GM12872 (cell line): ENCODE results near the gene ITFG1.

Experiments
- TF ChIP-seq, protein P1 (sequence below): IDR thresholded peaks from 3 replicates; pipeline ENCODE4 v1.5.1; 2011; ENCODE audit warnings: low read depth, mild to moderate bottlenecking, low read length, moderate library complexity; ENCODE audit not compliant: insufficient read depth

Gene ITFG1

DNA sequence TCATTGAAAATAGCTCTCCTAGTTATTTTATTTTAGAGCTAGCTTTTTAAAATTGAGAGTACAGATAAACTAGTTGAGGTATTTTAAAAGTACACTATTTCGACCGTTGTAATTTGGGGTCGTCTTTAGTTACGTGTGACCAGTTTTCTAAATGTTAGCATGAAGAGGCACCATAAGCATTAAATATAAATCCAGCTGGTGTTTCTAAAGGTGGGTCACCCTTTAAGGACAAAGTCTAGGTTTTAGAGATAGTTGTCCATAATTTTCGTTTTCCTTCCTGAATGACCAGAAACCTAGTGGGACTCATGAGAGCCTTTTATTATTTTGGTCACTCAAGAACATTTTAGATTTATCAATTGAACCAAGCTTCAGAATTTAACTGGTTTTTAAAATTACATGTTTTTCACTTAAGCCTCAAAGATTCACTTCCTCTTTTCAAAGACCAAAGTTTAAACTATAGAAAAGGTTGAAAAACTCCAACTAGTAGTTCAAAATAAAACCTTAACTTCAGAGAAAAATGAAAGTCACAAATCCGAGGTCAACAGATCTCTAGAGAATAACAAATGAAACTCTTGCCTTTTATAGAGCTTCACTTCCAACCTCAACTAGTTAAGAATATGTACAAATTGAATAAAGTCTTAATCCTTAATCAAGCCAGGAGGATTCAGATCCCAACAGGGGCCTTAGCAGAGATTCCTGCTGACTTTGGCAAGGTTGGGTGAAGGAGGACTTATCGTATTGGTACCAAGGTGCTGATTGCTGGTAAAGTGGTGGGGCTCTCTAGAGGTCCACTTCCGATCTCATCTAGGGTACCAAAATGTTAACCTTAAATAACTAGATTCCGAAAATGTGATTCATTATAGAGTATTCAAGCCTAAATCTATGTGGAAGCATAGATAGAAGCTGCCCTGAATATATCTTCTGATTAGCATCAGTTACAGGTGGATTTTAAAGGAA, 32.8 kb upstream of the ITFG1 start:
- TF ChIP-seq, protein P1, sequence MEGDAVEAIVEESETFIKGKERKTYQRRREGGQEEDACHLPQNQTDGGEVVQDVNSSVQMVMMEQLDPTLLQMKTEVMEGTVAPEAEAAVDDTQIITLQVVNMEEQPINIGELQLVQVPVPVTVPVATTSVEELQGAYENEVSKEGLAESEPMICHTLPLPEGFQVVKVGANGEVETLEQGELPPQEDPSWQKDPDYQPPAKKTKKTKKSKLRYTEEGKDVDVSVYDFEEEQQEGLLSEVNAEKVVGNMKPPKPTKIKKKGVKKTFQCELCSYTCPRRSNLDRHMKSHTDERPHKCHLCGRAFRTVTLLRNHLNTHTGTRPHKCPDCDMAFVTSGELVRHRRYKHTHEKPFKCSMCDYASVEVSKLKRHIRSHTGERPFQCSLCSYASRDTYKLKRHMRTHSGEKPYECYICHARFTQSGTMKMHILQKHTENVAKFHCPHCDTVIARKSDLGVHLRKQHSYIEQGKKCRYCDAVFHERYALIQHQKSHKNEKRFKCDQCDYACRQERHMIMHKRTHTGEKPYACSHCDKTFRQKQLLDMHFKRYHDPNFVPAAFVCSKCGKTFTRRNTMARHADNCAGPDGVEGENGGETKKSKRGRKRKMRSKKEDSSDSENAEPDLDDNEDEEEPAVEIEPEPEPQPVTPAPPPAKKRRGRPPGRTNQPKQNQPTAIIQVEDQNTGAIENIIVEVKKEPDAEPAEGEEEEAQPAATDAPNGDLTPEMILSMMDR = no peak

DNA sequence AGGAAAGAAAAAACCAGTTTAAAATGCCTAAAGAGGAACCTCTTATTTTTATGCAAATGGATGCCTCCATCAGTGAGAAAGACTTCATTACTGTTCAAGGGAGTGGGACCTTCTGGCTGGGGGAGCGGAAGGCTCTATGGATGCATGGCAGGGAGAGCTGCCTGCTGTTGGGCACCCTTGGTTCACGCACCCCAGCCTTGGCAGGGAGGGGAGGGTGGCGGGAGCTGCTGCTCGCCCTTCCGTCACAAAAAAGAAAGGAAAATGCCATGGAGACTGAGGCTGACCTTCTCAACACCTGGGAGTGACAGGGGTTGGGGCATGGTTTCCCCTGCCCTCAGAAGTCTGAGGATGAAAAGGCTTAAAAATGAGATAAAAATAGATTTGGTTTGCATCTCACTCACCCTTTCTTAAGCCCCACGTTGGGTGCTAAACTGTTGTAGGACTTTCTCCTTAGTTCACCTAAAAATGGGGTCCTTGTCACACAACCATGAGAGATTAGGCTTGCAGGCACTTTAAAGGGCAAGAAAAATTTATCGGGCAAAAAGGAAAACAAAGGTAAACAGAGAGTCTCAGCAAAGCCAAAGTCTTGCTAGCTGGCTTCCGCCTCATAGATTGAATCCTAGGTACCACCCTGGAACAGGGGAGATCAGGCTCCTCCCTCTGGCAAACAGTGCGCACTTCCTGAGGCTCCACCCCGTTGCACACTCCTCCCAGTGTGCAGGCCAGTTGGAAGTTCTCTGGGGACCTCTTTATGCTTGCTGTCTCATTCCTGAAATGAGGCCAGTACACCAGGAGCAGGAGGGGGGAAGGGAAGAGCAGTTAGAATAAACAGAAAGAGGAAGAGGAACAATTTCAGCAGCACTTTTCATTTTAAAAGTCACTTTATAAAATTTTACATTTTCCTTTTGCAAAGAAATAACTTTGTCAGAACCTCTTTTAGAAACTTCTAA, 31.8 kb upstream of the ITFG1 start:
- TF ChIP-seq, protein P1 = no peak

DNA sequence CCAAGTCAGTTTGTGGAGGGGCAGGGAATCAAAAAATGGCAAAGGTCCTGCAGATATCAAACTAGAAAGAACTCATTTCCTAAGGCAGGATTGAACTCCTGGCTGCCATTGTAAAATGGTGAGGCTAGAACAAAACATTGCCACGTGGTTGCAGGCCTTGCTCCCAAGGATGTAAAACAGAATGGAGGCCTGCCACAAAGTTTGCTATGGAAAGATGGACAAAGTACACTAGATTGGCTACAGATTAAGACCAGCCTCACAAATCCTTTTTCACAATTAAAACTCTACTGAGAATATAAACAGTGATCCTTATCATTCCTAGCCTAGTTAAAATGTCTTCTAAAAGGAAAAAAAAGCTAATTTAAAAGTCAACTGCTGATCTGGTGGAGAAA, 31.2 kb upstream of the ITFG1 start:
- TF ChIP-seq, protein P1 = no peak

DNA sequence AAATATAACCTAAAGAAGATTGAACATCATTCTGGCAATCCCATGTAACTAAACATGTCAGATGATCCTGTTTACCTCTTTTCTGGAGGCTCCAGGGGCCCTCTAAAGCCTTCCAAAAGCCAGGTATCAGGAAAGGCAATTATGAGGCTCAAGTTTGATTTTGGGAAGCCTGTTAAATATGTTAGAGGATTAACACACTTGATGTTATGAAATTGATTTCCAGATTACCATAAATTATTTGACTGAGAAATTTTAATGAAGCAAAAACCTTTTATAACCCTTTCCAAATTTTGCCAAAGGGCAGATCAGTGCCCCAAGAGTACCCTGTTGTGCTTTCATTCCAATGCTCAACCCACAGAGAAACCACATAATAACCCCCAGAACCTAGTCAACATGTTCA, 29.6 kb upstream of the ITFG1 start:
- TF ChIP-seq, protein P1 = no peak

DNA sequence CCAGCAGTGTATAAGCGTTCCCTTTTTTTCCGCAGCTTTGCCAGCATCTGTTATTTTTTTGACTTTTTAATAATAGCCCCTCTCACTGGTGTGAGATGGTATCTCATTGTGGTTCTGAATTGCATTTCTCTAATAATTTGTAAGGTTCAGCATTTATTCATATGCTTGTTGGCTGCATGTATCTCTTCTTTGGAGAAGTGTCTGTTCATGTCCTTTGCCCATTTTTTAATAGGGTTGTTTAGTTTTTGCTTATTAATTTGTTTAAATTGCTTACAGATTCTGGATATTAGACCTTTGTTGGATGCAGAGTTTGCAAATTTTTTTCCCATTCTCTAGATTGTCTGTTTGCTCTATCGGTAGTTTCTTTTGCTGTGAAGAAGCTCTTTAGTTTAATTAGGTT, 27.2 kb upstream of the ITFG1 start:
- TF ChIP-seq, protein P1 = no peak

DNA sequence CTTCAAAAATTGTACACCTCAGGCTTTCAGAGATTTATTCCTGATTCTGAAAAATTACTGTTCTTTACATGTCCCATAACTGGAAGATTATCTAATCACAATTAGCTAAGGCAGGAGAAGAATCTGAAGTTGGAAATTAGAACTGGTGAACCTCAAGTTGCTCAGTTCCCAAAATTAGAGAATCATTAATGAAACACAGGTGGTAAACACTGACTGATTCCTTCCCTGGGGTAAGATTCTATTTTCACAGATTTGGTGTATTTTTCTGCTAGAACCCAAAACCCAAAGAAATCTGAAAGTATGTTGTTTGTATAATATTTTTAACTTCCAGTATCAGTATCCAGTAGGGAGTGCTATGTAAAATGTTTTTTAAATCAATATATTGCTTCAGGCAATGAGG, 26.0 kb upstream of the ITFG1 start:
- TF ChIP-seq, protein P1 = no peak

DNA sequence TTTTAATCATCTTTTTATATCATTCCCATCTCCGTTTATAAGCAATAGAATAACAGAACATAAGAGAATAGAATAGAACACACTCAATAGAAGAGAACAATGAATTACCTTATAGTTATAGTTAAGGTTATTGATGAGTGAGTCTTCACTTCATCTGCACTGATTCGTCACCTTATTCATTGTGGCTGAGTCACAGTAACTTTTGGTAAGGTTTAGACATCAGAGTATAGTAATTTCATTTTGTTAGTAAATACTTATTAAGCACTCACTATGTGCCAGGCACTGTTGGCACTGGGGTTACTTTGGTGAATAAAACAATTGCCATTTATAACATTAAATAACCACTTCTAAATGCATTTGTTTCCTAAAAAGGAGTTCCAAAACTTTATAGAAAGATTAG, 22.8 kb upstream of the ITFG1 start:
- TF ChIP-seq, protein P1 = no peak
